SJSA1 (cell line): ENCODE measurements around the gene FAM151A. TPM values are rescaled to one million over a fixed set of nuclear protein-coding genes. Genes with fewer than 3 reads are reported as not detected.

Experiments
- DNase-seq, 2 experiments: peaks; one replicate each; pipeline ENCODE4 v3.0.0-alpha.2; 2015 to 2020; ENCODE audit warnings: low spot score in 2 of 2, low read depth in 1 of 2
- H3K27ac ChIP-seq: fragments of 250-450 bp; sonication (Bioruptor Pico); 2 replicates; pipeline ENCODE4 v1.5.1; 2020; ENCODE audit warnings: mild to moderate bottlenecking, moderate library complexity
- H3K27me3 ChIP-seq: fragments of 250-450 bp; sonication (Bioruptor Pico); replicated peaks from 2 replicates; pipeline ENCODE4 v1.5.1; 2020; ENCODE audit warnings: mild to moderate bottlenecking, moderate library complexity
- H3K36me3 ChIP-seq: fragments of 250-450 bp; sonication (Bioruptor Pico); 2 replicates; pipeline ENCODE4 v1.5.1; 2020; ENCODE audit warnings: mild to moderate bottlenecking
- H3K4me1 ChIP-seq: fragments of 250-450 bp; sonication (Bioruptor Pico); replicated peaks from 2 replicates; pipeline ENCODE4 v1.6.1; 2021; ENCODE audit warnings: mild to moderate bottlenecking
- H3K4me3 ChIP-seq: fragments of 250-450 bp; sonication (Bioruptor Pico); 2 replicates; pipeline ENCODE4 v1.5.1; 2020; ENCODE audit warnings: mild to moderate bottlenecking
- H3K9me3 ChIP-seq: fragments of 250-450 bp; sonication (Bioruptor Pico); replicated peaks from 2 replicates; pipeline ENCODE4 v1.5.1; 2020; ENCODE audit warnings: mild to moderate bottlenecking
- total RNA-seq: library from RNA; depleted of rRNA; stranded (reverse); fragments of >200 nt; shearing (Covaris generic); gene quantifications from 2 replicates; pipeline ENCODE4 v1.2.3, GENCODE V29; 2014

The FAM151A gene
- total RNA-seq, 1 experiment from 2014 or later: not detected

DNA sequence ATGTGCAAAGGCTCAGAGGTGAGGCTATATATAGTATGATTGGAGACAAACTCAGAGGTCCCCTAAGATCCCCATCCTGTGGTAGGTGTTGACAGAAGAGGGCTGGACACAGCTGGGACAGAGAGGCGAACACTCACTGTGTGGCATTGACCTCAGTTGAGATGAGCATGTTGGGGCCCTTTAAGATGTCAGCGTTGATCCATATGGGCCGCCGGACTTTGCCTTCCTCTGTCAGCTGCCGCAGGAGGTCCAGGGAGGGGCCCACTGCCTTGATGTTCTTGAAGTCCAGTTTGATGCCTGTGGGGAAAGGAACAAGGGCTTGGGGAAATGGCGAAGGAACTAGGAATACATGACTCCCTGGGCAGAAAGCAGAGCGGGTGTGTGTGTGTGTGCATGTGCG lies 8.8 kb downstream of the FAM151A start:
- H3K27me3 ChIP-seq: no peaks in the 10 kb centered on the region; the same call in 1 of the 2 replicates
- H3K36me3 ChIP-seq: no peaks in the 10 kb centered on the region
- no peak for DNase-seq
- no peaks in the 10 kb centered on the region for H3K4me1 ChIP-seq
- no peaks in the 10 kb centered on the region for H3K9me3 ChIP-seq
- no peak overlapping the region for H3K4me3 ChIP-seq
- H3K27ac ChIP-seq: no peak overlapping the region

DNA sequence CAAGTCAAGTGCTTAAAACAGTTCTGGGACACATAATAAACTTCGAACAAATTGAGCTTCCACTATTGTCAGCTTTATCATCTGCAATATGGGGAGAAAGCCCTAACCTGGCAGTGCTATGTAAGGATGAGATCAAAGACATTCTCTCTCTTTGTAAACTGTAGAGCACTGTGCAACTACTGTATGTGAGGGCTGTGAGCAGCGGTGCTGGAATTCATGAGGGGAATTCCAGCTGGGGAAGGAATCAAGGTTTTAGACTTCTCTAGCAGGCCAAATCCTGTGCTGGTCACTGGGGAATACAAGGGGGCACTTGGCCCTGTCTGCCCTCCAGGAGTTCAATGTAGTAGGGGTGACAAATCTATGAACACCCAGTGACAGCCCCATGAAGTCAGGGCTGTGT lies 9.3 kb downstream of the FAM151A start:
- Histone ChIP-seq H3K27ac (no peak overlapping the region), H3K27me3 (no peaks in the 10 kb centered on the region; the same call in 1 of the 2 replicates), H3K9me3 (no peaks in the 10 kb centered on the region), H3K4me3 (no peak overlapping the region), H3K4me1 (no peaks in the 10 kb centered on the region), H3K36me3 (no peaks in the 10 kb centered on the region)
- no peak for DNase-seq

DNA sequence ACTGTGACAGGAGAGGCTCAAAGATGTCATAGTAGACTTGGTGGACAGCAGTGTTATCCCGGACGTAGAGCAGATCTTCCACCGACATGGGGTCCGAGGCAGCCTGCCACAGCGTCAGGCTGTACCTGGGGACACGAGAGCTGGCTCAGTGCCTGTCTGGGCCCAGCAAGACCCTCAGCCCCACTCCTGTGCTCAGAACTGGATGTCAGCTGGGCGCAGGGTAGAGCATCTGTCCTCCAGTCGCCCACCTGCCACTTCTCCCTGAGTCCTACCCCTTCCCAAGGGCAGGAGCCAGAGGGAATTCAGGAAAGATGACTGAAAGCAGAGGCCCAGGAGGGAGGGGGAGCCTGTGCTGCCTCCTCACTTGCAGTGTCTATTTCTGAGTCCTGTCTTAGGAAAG lies 11.7 kb downstream of the FAM151A start:
- H3K36me3 ChIP-seq: no peaks in the 10 kb centered on the region
- DNase-seq: no peak

DNA sequence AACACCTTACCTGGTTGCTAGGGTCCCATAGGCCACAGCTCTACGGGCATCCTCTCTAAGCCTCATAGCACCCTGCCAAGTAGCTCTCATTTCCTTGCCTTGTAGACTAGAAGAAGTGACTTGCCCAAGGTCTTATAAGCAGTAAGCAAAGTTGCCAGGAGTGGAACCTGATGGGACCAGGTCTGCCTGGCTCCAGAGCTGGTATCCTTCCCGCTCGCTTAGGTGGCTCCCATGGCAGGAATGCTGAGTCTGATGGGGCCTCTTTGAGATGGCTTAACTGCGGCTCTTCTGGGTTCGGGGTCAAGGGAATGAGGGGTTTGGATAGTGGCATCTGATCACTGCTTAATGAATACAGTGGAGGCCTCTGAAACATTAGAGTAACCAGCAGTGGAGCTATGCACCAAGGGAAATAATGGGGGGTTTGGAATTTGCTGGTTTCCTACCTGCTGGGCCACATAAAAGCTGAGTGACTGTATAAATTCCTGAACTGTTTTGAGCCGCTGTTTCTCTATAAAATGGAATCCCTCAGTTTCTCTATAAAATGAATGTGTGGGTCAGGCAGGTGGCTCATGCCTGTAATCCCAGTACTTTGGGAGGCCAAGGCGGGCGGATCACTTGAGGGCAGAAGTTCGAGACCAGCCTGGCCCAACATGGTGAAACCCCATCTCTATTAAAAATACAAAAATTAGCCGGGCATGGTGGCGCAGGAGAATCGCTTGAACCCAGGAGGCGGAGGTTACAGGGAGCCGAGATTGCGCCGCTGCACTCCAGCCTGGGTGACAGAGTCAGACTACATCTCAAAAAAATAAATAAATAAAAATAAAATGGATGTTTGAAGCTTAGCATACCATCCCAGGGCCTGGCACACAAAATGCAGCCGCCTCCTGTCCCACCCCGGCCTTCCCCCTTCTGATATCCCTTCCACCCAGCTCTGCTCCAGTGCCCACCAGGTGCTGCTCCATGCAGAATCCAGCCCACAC lies 12.4 kb downstream of the FAM151A start:
- Histone ChIP-seq H3K36me3 (no peaks in the 10 kb centered on the region), H3K4me1 (no peaks in the 10 kb centered on the region), H3K27me3 (no peaks in the 10 kb centered on the region), H3K4me3 (no peak overlapping the region), H3K27ac (no peak overlapping the region), H3K9me3 (no peaks in the 10 kb centered on the region)
- no peak for DNase-seq

More for the DNA sequence above, 11.7 kb downstream of the FAM151A start:
- H3K9me3 ChIP-seq: no peaks in the 10 kb centered on the region
- H3K27me3 ChIP-seq: no peaks in the 10 kb centered on the region
- H3K4me1 ChIP-seq: no peaks in the 10 kb centered on the region
- H3K4me3 ChIP-seq: no peak overlapping the region
- no peak overlapping the region for H3K27ac ChIP-seq

DNA sequence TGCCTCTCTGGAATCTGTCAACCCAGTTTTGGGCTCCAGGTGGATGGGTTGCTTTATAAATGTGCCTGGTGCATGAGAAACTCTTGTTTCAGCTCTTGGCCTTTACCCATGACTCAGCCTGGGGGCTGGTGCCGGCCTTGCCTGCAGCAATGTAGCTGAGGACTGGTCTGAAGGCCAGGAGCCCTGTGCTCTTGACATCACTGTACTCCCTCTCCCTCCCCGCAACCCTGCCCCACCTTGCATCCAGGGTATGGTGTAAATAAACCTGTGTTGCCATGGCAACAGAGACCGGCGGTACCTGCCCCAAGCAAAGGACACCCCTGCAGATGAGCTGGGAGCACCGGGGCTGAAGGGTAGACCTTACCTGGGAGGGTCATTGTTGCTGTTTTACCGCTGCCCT lies 13.3 kb downstream of the FAM151A start:
- Histone ChIP-seq H3K36me3 (no peaks in the 10 kb centered on the region), H3K4me1 (no peaks in the 10 kb centered on the region), H3K4me3 (no peak overlapping the region), H3K9me3 (no peaks in the 10 kb centered on the region), H3K27ac (no peak overlapping the region), H3K27me3 (no peaks in the 10 kb centered on the region)
- DNase-seq: no peak

GRCh38 chr1:54609301-54609921 lies 13.9 kb downstream of the FAM151A start:
- no peak overlapping the region for H3K27ac ChIP-seq

DNA sequence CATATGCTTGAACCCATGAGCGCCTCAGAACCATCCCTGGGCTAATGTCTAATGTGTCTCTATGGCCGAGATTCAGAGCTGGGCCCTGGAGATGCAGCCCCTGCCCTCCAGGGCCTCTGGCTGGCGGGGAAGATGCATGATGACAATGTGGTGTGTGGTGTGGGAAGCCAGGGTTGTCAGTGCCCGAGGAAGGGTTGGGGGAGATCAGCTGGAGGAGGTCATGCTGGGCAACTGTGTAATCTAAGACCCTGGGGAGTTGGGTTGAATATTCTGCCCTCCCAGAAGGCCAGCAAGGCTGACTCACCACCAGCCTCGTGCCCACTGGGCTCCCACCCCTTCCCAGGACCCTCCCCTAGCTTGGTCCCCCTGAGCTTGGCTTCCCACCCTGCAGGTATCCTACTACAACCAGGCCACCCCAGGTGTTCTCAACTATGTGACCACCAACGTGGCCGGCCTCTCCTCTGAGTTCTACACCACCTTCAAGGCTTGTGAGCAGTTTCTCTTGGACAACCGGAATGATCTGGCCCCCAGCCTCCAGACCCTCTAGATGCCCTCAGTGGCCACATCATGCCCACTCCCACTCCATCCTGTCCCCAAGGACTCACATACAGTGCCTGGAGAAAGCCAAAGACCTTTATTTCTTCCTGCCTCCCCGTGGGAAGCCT lies 14.6 kb downstream of the FAM151A start:
- Histone ChIP-seq H3K36me3 (no peaks in the 10 kb centered on the region), H3K9me3 (no peaks in the 10 kb centered on the region), H3K27me3 (no peaks in the 10 kb centered on the region), H3K4me3 (no peak overlapping the region), H3K4me1 (no peaks in the 10 kb centered on the region), H3K27ac (no peak overlapping the region)
- no peak for DNase-seq

More at GRCh38 chr1:54609301-54609921, 13.9 kb downstream of the FAM151A start:
- DNase-seq: no peak
- H3K36me3 ChIP-seq: no peaks in the 10 kb centered on the region
- H3K27me3 ChIP-seq: no peaks in the 10 kb centered on the region
- H3K9me3 ChIP-seq: no peaks in the 10 kb centered on the region
- no peak overlapping the region for H3K4me3 ChIP-seq
- H3K4me1 ChIP-seq: no peaks in the 10 kb centered on the region

DNA sequence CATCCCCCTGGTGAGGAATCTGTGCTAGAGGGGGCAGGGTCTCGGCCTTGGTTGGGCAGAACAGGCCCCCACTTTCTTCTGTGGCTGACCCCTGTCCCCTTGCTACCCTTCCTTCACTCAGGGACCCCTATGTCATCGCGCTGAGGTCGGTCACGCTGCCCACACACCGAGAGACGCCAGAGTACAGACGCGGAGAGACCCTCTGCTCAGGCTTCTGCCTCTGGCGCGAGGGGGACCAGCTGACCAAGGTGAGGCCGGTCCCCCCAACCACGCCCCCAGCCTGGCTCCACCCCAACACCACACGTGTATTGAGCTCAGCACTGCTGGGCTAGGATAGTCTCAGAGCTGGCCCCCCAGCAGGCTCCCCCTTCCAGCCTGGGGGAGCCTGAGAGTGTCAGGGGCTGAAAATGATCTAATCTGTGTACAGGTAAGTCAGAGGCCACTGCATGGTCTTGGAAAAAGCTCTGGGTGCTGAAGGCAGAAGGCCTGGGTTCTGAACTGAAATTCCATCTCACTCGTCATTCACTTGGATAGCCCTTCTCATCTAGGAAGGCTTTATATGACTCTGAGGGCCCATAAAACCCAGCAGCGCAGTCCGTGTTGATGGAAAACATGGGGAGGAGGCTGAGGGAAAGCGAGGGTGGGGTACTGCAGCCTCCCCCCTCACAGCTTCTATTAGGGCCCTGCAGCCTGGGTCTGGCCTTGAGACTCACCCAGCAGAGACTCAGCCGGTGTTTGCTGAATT lies 15.3 kb downstream of the FAM151A start:
- no peak for DNase-seq
- Histone ChIP-seq H3K4me1 (no peaks in the 10 kb centered on the region), H3K4me3 (no peak overlapping the region), H3K36me3 (no peaks in the 10 kb centered on the region), H3K9me3 (no peaks in the 10 kb centered on the region), H3K27ac (no peak overlapping the region), H3K27me3 (no peaks in the 10 kb centered on the region)

DNA sequence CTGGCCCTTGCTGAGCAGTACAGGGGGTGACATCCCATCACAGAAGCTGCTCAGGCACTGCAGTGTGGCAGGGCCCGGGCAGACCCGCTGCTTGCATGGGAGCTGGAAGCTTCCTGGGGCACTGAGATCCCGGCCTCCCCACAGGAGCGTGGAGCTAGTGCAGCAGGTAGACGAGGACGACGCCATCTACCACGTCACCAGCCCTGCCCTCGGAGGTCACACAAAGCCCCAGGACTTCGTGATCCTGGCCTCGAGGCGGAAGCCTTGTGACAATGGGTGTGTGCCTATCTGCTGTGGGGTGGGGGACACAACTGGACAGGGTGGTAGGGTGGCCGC lies 16.4 kb downstream of the FAM151A start:
- no peaks in the 10 kb centered on the region for H3K36me3 ChIP-seq
- H3K4me3 ChIP-seq: no peak overlapping the region
- no peaks in the 10 kb centered on the region for H3K9me3 ChIP-seq
- no peak for DNase-seq
- no peaks in the 10 kb centered on the region for H3K4me1 ChIP-seq
- no peak overlapping the region for H3K27ac ChIP-seq
- no peaks in the 10 kb centered on the region for H3K27me3 ChIP-seq

DNA sequence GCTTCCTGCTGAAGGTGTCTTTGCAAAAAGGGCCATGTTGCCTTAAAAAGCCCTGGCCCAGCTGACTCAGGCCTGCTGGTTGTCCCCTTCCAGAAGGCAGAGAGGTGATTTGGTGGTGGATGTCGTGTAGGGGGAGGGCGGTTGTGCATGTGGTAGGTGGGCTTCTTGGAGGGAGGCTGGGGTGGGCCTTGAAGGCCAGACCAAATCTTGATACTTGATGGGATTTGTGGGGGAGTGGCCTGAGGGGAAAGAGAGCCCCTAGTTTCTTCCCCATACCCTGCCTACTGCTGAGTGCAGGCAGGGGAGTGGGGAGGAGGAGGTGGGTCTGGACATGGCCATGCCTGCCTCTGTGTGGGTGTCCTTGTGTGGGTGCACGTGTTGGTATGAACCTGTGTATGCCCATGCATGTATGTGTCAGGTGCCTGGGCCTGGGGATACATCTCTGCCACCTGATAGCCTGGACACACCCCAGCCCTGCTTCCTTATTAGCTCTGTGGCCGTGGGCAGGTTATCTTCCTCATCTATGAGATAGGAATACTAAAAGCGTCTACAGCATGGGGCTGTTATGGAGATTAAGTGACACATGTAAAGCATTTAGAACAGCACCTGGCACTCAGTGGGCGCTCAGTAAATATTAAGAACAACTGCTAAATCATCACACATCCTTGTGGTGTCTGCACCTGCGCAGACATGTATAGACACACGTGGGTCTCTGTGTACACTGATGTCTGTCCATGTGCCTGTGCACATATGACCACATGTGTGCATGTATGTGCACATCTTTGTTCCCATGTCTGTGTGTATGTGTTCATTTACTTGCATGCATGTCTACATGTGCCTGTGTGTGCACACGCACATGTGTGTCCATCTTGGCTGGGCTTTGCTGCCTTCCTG lies 17.0 kb downstream of the FAM151A start:
- Histone ChIP-seq H3K9me3 (no peaks in the 10 kb centered on the region), H3K27ac (no peak overlapping the region), H3K36me3 (no peaks in the 10 kb centered on the region), H3K4me1 (no peaks in the 10 kb centered on the region), H3K27me3 (no peaks in the 10 kb centered on the region), H3K4me3 (no peak overlapping the region)
- no peak for DNase-seq

- Histone ChIP-seq H3K27me3 (no peaks in the 10 kb centered on the region), H3K4me3 (no peak overlapping the region), H3K27ac (no peak overlapping the region), H3K36me3 (no peaks in the 10 kb centered on the region), H3K9me3 (no peaks in the 10 kb centered on the region), H3K4me1 (no peaks in the 10 kb centered on the region)
- no peak for DNase-seq
Observed at GRCh38 chr1:54604572-54605370, 18.6 kb downstream of the FAM151A start.

- Histone ChIP-seq H3K27ac (no peak overlapping the region), H3K4me3 (no peak overlapping the region), H3K27me3 (no peaks in the 10 kb centered on the region), H3K36me3 (no peaks in the 10 kb centered on the region), H3K4me1 (no peaks in the 10 kb centered on the region), H3K9me3 (no peaks in the 10 kb centered on the region)
- DNase-seq: no peak
Observed at GRCh38 chr1:54604051-54604450, 19.3 kb downstream of the FAM151A start.
